UCSD-AML1 (cell line): Measurements from ENCODE around the gene SNCAIP.

Experiments
- DNase-seq: peaks from one replicate; lab custom pipeline; 2025; ENCODE audit not compliant: unreplicated experiment; lab: John Stamatoyannopoulos, UW

The SNCAIP gene

DNA sequence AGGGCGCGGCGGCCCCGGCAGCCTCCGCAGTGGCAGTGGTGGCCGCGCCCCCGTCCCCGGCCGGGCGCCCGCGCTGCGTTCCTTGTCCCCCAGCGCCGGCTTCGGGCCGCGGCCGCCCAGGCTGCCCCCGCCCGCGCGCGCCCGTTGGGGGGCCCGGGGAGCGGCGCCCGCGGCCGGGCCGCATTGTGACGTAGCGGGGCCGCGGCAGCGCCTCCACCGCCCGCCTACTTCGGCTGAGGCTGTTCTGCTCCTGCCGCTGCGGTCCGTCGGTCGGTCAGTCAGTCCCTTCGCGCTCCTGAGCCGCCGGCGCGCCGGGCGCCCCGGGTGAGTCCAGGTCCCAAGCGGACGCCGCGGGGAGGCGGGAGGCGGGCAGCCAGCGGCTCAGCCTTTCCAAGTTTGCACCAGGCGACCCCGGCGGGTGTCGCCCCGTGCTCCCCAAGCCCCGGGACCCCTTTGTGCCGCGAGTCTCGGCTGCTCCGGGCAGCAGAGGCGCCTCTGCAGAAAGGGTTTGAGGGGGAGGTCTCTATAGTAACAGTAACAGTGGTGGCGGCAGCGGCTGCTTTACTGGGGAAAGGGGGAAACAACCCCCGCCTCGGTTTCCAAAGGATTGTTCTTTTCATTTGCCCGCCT is at the start of gene SNCAIP:
Gene SNCAIP, plus strand, starts transcription at position 277 of the 630 bp plus-strand sequence. CDS start 78,898 bp downstream, outside the sequence.
- no peak for DNase-seq

DNA sequence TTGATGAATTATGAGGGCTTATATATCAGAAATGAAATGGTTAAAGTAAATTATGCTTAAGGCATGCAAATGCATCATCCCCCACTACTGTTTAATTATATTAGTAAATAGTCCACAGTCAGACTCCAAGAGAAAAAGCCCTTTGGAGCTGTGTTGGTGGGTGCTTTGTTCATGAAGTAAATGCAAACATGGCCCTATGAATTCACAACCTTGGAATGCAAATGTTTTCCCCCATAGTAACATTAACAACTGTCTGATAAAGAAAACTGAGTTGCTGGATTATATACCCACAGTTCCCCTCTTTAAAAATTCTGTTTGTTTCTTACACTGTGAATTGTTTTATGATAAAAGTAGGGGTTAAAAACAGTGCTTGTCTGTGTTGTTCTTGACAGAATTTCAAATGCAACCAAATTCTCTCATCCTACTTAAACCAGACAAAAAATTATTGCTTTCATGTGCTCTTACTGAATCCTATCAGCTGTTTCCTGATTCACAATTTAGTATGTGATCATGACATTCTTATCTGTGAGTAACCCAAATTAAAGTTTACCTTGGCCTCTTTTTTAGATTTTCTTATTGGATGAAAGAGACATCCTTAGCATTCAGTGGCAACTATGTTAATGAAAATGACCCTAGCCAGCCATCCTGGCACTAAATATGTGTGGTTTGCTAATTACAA is 48.5 kb upstream of the SNCAIP start:
- DNase-seq = no peak

DNA sequence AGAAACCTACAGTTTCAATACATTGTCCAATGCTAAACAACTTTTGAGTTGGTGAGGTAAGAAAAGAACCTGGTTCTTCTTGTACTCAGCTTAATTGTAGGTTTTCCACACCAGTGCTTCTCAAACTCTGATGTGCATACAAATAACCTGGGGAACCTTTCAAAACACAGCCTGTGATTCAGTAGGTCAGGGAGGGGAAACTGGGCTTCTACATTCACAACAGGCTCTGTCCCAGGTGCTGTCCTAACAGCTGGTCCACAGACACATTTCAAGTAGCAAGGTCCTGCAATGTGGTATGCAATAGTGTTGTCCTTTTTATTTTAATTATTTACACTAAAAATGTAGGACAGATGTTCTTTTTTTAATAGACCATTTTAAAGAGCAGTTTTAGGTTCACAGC is 47.4 kb upstream of the SNCAIP start:
- DNase-seq = no peak

DNA sequence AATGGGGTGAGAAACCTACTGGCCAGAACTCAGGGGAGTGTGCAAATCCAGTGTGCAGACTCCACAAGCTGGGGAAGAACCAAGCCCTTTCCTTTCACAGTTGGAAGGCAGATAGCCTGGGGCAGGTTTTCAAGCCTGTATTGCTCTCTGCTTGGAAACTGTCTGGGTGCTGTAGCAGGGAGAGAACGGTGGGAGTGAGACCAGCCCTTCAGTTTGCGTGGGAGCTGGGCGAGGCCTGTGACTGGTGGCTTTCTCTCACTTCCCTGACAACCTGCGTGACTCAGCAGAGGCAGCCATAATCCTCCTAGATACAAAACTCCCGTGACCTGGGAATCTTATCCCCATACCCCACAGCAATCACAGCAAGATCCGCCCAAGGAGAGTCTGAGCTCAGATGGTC is 44.9 kb upstream of the SNCAIP start:
- no peak for DNase-seq

DNA sequence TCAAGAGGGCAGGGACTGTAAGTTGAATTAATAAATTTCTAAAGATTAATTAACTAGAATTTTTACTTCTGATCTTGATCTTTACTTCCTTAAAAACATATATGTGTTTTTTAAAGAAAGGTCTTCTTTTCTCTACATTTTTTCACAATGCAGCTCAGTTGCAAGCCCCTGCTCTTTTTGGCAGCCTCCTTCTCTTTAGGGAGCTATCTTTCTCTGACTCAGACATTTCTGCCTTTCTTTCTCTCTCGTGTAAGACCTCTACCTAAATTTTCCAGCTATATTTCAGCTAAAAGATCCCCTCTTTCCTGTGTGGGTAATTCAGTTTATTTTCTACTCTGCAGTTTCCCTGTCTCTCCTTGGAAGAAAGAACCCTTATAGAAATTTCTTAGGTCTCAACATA is 38.3 kb upstream of the SNCAIP start:
- DNase-seq = no peak

DNA sequence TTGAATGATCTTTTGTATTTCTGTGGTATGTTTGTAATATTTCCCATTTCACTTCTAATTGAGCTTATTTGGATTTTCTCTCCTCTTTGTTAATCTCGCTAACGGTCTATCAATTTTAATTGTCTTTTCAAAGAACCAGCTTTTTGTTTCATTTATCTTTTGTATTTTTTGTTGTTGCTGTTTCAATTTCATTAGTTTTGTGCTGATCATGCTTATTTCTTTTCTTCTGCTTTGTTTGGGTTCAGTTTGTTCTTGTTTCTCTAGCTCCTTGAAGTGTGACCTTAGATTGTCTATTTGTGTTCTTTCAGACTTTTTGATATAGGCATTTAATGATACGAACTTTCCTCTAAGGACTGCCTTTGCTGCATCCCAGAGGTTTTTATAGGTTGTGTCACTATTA is 28.4 kb upstream of the SNCAIP start:
- DNase-seq = no peak

DNA sequence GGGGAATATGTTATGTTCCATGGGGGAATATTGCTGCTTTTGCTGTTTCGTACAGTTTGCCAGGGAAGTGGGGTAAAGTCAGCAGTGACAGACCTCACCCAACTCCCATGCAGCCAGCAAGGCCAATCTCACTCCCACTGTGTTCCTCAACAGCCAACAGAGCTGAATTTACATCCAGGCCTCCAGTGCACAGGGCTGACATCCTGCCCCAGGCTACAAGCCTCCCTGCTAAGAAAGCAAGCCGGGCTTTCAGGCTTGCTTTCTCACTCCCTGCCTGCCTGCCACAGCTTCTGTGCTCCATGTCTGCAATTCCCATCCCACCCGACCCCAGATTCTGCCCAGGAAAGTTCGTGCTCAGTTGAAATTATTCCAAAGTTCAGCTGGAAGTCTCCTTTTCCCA is 25.5 kb upstream of the SNCAIP start:
- no peak for DNase-seq

DNA sequence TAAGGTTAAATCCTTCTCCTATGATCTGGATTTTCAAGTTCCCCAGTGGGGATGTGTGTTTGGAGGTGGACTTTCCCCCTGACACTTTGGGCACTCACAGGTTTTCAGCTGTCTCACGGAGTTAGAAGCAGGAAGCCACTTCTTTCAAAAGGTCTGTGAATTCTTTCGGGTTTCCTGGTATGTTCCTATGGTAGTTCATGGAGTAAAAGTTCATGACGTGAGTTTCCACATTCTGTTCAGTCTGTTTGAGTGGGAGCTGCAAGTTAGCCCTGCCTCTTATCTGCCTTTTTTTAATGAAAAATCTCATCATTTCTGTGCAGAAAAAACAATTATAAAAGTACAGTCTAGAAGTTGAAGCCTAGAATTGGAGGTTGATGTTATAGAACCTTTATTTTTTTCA is 24.9 kb upstream of the SNCAIP start:
- DNase-seq = no peak

DNA sequence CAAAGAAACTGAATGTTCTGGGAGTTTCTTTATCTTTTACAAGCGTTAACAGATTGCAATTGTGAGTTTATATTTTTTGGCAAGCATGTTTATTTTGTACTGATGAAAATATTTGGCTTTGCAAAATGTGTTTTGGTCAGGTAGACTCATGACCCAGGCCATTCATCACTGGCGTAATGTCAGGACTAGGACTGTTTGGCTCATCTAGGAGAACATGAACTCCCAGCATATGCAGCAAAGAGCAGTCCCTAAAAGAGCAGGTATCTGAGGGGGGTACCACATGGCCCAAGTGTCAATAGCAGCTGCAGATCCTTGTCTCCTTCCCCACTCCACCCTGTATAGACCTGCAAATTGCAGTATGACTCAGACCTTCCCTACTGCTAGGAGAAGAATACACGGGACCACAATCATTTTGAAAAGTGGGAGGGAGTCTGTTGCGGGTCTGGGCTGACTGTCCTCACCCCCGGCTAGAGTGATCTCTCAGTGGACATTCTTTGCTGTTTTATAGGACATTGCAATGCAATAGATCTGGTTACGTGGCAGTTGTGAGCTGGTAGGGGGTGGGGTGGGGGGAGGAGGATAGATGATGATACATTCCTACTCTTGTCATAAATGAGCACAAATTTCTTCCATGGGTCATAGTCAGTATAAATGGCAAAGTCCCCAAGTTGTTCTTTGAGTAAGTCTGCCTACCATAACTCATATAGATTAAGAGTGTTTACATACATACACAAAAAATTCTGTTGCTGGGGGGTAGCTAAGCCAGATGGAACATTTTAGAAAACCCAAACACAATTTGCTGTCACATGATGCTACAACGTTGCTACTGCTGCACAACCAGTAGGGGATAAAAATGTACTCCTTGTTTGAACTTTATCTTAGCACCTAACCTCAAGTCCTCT is 20.8 kb upstream of the SNCAIP start:
- no peak for DNase-seq

DNA sequence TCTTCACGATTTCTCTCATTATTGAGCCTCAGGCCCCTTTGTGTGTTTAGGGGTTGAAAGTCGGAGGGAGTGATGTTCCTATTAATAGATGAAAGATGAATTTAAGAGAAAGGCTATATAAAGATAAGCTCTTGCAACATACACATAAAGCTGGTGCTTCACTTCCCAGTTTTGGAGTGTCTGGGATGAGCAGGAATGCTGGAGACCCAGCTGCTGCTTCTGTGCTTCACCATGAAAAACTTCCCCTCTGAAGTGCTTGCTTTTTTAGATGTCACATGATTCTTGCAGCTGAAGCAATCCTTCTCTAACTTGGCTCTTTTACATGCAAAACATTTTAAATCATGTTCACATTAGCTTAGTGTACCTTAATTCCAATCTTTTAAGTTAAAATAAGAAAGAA is 19.7 kb upstream of the SNCAIP start:
- DNase-seq = no peak

DNA sequence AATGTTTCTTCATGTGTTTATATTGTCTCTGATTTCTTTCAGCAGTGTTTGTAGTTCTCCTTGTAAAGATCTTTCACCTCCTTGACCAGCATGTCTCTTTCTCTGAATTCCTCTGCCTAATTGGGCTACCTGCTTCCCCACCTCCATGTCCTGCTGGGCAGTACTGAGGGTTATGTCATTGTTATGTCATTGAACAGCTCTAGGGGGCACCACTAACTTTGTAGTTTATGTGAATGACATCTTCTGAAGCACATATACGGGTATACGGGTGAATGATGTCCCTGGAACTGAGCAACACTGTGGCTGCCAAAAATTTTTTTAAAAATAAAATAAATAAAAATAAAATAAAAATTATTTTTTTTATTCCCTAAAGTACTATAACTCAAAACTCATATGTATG is 16.9 kb upstream of the SNCAIP start:
- no peak for DNase-seq

DNA sequence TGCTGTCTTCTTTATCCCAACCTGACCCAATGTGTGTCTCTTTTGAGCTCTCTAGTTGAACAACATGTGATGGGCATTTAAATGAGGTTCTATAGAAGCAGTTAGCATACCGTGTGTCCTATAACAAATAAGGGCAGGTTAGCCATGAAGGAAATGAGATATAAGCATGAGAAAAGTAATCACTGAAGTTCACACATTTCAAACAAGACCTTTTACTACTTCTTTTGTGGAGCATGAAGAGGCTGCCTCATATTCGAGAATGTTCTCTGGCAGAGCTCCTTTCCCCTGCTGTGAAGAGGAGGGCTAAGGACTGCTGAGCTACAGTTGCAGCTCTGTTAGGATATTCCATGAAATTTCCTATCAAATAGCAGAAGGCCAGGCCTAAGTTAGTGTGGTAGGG is 15.2 kb upstream of the SNCAIP start:
- DNase-seq = no peak

DNA sequence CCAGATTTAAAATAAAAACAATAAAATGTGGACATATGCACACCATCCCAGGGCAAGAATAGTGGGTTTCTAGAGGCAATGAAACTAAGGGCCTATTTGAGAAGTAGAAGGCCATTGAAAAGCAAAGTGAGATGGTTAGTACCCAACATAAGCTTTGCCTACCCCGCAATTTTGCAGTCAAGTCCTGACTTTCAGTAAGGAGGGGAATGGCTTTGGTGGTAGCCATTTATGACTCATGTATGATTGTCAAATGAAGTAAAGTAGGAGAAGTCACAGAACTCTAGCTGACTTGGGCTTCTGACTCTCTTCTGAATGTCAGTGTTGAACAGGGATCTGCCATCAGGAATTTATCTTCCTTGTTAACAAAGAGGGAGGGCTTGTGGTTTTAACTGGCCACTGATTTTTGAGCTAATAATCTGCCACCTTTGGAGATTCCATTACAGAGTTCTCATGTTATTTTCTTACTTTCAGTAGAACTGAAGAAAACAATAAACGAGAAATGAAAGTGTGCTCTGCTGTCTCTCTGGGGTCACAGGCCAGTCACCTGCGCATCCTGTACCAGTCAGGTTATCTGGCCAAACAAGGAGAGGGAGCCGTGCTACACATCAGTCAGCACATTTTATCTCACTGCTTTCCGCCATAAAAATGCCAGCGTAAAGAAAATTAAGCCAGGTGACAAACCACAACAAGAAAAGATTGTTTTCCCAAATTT is 14.3 kb upstream of the SNCAIP start:
- DNase-seq = no peak

DNA sequence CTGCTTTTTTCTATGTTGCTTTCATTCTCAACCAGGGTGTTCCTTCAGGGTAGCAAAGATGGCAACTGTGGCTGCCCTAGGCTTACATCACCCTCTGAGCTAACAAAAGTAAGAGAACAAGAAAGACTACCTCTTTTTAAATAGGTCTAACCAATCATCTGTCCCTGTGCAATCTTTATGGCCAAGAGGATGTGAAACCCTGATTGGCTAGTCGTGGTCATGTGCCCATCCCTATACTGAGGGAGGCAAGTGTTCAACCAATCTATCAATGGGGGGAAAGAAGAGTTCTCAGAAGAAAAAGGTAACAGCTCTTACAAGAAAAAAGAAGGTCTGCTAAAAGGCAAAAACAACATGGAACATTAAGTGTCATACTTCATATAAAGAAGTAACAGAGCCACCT is 11.7 kb upstream of the SNCAIP start:
- DNase-seq = no peak

DNA sequence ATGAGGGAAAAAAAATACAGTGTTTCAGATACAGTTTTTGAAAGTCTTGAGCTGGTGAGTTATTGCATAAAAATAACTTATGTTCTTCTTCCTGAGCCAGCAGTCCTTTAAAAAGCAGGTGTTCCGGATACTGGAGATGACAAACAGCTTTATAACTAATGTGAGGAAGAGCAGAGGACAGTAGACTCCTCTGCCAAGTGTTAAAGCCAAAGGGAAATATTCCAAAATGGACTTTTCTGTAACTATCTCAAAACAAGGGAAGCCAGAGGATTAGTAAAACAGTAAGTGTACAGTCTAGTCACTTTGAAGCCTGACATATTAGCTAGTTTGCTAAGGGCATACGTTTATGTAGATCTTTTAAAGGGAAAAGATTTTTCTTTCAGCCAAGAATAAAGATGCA is 11.0 kb upstream of the SNCAIP start:
- DNase-seq = no peak

DNA sequence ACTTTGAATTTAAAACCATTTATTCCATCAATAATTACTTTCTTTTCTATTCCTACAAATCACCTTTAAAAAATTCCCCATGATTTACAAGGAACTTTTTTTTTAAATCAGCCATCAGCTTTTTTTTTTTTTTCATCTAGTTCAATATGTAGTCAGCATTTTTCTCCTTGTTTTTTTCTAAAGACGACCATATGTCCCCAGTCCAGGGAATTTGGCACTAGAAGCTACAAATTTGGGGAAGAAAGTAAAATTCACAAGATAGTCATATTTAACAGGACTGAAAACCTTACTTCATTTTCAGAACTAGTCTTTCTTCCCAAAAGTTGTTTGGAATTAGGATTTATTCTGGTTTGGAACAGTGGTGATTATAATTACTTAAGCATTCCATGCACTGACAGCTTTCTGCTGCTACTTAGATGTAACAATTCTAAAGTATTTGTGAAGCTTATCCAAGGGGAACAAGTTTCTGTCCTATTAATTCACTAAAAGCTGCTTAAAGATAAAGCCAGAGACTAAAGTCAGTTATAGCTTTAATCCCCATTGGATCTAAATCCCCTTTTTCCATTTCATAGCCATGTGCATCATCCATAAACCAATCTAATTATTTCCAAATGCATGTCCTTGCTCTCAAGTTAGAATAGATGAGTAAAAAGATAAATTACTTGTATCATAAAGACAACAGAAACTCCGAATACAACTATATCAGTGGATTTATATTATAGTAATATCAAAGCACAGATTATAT is 7.4 kb upstream of the SNCAIP start:
- DNase-seq = no peak

DNA sequence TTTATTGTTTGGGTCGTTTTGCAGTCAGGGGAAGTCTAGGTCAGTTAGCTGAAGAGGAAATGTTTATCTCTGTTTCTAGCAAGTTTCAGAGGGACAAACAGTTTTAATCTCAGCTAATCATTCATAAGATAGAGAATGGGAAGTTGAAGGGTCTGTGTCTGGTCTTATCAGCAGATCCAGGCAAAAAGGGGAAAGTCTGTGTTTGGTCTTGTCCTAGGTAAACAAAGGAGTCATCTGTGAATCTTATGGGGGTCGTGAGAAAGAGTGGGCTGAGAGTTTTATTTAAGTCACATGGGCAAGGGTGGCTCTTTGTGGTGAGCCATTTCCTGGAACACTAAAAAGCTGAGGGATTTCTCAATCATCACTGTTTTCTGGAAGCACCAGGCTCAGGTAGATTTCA is 5.6 kb upstream of the SNCAIP start:
- no peak for DNase-seq

DNA sequence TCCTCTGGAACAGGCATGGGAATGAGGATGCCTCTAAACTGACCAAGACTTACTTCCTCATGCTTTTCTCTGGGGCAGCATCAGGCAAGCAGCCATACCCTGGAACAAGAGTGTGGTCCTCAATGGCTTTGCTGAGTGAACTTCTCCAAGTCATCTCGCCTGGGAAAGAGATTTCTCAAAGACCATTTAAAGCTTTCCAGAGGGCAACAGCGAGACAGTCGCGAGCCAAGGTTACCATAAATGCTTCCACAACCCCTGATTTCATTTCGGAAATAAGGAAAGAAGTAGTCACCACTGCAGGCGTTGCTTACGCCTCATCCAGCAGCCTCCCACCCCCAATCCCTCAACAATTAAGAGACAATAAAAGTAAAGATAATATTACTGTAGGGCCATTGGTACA is 1.1 kb upstream of the SNCAIP start:
- no peak for DNase-seq

DNA sequence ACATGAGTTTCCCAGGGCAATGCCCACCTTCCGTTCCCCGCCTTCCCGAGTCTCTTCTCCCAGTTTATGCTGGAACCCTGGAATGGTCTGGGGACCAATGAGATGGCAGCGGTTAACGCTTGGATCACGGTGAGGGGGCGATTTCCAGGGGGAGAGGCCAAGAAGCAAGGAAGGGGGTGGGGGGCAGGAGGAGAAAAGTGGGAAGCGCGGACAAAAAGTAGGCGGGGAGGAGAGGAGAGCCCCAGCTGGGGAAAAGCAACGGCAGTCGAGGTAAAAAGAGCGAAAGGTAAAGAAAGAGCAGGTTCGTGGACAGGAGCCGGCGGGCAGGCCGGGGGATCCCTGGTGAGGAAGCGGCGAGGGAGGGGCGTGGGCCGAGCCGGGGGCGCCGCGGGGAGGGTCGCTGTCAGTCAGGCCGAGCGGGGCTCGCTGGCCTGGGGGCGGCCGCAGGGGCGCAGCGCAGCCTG is 508 bp upstream of the SNCAIP start:
- DNase-seq = no peak

DNA sequence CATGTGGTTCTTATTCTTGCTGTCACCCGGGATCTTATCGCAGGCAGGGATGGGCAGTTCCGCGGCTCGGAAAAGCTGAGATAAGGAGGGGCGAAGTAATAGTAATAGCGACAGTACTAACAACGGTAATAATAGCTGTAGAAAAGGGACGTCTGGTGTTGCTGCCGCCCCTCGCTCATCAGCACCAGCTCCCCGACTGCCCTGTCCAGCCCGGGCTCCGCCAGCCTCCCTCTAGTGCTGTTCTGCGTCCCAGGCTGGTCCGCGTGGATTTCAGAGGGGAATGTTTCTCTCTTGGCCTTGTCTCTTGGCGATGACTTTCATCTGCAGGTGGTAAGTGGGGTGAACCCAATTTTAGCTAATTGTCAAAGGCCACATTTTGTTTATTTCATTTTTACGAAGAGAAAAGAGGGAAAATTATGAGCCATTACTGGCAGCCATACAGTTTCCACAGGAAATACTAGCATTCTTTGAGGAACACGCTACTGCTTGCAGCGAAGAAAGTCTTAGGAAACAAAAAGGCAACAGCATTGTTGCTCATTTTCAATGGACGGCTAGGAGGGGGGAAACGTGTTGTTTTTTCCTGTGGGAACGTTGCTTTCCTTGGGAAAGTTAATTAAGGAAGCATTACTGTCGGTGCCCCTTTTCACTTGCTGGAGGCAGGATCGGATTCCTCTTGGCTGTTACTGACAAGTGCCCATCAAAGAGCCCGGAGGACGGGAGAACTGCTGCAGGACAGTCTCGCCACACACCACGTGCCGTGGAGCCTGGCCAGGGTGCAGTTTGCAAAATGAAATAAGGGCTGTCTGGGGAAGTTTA is 762 bp downstream of the SNCAIP start:
- no peak for DNase-seq
